ENCODE measurements around the gene PTBP1.

The PTBP1 gene

DNA sequence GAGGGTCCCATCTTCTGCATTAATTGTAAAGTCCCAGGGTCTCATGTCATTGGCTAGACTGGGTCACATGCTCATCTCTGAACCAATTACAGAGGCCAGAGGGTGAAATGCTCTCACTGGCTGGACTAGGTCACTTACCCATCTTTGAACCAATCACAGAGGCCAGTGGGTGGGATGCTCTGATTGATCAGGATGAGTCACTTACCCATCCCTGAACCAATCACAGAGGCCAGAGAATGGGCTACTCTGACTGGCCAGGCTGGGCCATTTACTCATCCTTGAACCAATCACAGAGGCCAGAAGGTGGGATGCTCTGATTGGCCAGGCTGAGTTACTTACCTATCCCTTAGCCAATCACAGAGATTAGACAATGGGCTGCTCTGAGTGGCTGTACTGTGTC lies 41.0 kb upstream of the PTBP1 start:
- H3K18ac ChIP-seq (ENCODE audit: low read length), result no peak overlapping the region
- H3K14ac ChIP-seq (ENCODE audit: low read length), result no peak overlapping the region
- H3K4ac ChIP-seq (ENCODE audit: low read length), result no peak overlapping the region
- no peak overlapping the region for H3K23ac ChIP-seq (ENCODE audit: low read depth, low read length, poor library complexity)
- peaks cover 0 to 7% of the 10 kb centered on the region in 2 donors for H3K9me3 ChIP-seq (replicated peaks in 1 of 2; ENCODE audit: control insufficient read depth in 2 of 2, insufficient read depth in 1 of 2, low read depth in 1 of 2, low read length in 2 of 2)
- no peak overlapping the region for H2AK5ac ChIP-seq (ENCODE audit: low read depth, low read length)
- H3K79me1 ChIP-seq (ENCODE audit: low read depth, low read length), result no peaks in the 10 kb centered on the region
- peaks cover 2 to 3% of the 10 kb centered on the region in 2 donors for H3K4me1 ChIP-seq (ENCODE audit: control insufficient read depth in 2 of 2, insufficient read depth in 1 of 2, low read depth in 1 of 2, low read length in 2 of 2)
- no peak for DNase-seq (ENCODE audit: low spot score)
- H3K36me3 ChIP-seq (replicated peaks in 1 of 2; ENCODE audit: control insufficient read depth in 2 of 2, insufficient read depth in 2 of 2, low read length in 2 of 2), result no peaks in the 10 kb centered on the region
- no peak overlapping the region for H4K8ac ChIP-seq (ENCODE audit: low read depth, low read length)
- no peak overlapping the region for H3K4me2 ChIP-seq (ENCODE audit: insufficient read depth, low read length, poor library complexity, severe bottlenecking)
- no peak overlapping the region for H2BK120ac ChIP-seq (ENCODE audit: low read depth, low read length)
- H3K27ac ChIP-seq (replicated peaks; ENCODE audit: low read length), result no peak overlapping the region
- no peak overlapping the region for H2BK12ac ChIP-seq (ENCODE audit: low read length)
- H2AFZ ChIP-seq (ENCODE audit: low read length), result no peak overlapping the region
- H2BK15ac ChIP-seq (ENCODE audit: low read length), result no peak overlapping the region
- no peak overlapping the region for H3K4me3 ChIP-seq (ENCODE audit: low read length in 2 of 2)
- no peak overlapping the region for H2BK5ac ChIP-seq (ENCODE audit: low read length)
- H3K27me3 ChIP-seq (ENCODE audit: control insufficient read depth in 3 of 3, insufficient read depth in 3 of 3, low read depth in 1 of 3, low read length in 3 of 3), result no peaks in the 10 kb centered on the region
- no peak overlapping the region for H3K9ac ChIP-seq (ENCODE audit: low read depth, low read length, poor library complexity)
- no peak overlapping the region for H4K91ac ChIP-seq (ENCODE audit: low read depth, low read length, poor library complexity)

DNA sequence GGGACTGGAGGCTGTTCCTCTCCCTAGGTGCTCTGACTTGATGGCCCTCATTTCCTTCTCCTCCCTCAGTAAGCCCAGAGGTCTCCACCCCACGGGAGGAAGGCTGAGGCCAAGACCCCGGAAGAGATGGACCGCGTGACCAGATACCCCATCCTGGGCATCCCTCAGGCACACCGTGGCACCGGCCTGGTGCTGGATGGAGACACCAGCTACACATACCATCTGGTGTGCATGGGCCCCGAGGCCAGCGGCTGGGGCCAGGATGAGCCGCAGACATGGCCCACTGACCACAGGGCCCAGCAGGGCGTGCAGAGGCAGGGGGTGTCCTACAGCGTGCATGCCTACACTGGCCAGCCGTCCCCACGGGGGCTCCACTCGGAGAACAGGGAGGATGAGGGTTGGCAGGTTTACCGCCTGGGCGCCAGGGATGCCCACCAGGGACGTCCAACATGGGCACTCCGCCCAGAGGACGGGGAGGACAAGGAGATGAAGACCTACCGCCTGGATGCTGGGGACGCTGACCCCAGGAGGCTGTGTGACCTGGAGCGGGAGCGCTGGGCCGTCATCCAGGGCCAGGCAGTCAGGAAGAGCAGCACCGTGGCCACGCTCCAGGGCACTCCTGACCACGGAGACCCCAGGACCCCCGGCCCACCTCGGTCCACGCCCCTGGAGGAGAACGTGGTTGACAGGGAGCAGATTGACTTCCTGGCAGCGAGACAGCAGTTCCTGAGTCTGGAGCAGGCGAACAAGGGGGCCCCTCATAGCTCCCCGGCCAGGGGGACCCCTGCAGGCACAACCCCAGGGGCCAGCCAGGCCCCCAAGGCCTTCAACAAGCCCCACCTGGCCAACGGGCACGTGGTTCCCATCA lies 40.2 kb upstream of the PTBP1 start:
- Histone ChIP-seq H3K4me2 (ENCODE audit: insufficient read depth, low read length, poor library complexity, severe bottlenecking) (no peak overlapping the region), H2BK5ac (ENCODE audit: low read length) (no peak overlapping the region), H3K4ac (ENCODE audit: low read length) (no peak overlapping the region), H3K18ac (ENCODE audit: low read length) (peak overlapping the region; percentile 57), H3K36me3 (replicated peaks in 1 of 2; ENCODE audit: control insufficient read depth in 2 of 2, insufficient read depth in 2 of 2, low read length in 2 of 2) (no peaks in the 10 kb centered on the region), H4K8ac (ENCODE audit: low read depth, low read length) (no peak overlapping the region), H2BK120ac (ENCODE audit: low read depth, low read length) (no peak overlapping the region), H3K27me3 (ENCODE audit: control insufficient read depth in 3 of 3, insufficient read depth in 3 of 3, low read depth in 1 of 3, low read length in 3 of 3) (no peaks in the 10 kb centered on the region), H3K9me3 (replicated peaks in 1 of 2; ENCODE audit: control insufficient read depth in 2 of 2, insufficient read depth in 1 of 2, low read depth in 1 of 2, low read length in 2 of 2) (peaks cover 0 to 7% of the 10 kb centered on the region in 2 donors), H3K23ac (ENCODE audit: low read depth, low read length, poor library complexity) (peak overlapping the region; percentile 65), H2BK12ac (ENCODE audit: low read length) (no peak overlapping the region), H3K9ac (ENCODE audit: low read depth, low read length, poor library complexity) (no peak overlapping the region), H3K79me1 (ENCODE audit: low read depth, low read length) (no peaks in the 10 kb centered on the region), H2AFZ (ENCODE audit: low read length) (no peak overlapping the region), H3K14ac (ENCODE audit: low read length) (no peak overlapping the region), H2BK15ac (ENCODE audit: low read length) (peak overlapping the region; percentile 81), H3K4me1 (ENCODE audit: control insufficient read depth in 2 of 2, insufficient read depth in 1 of 2, low read depth in 1 of 2, low read length in 2 of 2) (peaks cover 2 to 3% of the 10 kb centered on the region in 2 donors), H3K27ac (replicated peaks; ENCODE audit: low read length) (no peak overlapping the region), H4K91ac (ENCODE audit: low read depth, low read length, poor library complexity) (no peak overlapping the region), H3K4me3 (ENCODE audit: low read length in 2 of 2) (peak overlapping the region in 1 of 2 donors; percentile 33), H2AK5ac (ENCODE audit: low read depth, low read length) (peak overlapping the region; percentile 88)
- no peak for DNase-seq (ENCODE audit: low spot score)
- whole genome bisulfite sequencing, 2 donors (ENCODE audit: extremely low coverage in 2 of 2, insufficient read length in 2 of 2, insufficient replicate concordance in 1 of 2), result no CpG with 5 or more reads among the region's 36 CpGs

DNA sequence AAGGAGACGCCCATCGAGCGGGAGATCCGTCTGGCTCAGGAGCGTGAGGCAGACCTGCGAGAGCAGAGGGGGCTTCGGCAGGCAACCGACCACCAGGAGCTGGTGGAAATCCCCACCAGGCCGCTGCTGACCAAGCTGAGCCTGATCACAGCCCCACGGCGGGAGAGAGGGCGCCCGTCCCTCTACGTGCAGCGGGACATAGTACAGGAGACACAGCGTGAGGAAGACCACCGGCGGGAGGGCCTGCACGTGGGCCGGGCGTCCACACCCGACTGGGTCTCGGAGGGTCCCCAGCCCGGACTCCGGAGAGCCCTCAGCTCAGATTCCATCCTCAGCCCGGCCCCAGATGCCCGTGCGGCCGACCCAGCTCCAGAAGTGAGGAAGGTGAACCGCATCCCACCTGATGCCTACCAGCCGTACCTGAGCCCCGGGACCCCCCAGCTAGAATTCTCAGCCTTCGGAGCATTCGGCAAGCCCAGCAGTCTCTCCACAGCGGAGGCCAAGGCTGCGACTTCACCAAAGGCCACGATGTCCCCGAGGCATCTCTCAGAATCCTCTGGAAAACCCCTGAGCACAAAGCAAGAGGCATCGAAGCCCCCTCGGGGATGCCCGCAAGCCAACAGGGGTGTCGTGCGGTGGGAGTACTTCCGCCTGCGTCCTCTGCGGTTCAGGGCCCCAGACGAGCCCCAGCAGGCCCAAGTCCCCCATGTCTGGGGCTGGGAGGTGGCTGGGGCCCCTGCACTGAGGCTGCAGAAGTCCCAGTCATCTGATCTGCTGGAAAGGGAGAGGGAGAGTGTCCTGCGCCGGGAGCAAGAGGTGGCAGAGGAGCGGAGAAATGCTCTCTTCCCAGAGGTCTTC lies 39.2 kb upstream of the PTBP1 start:
- Histone ChIP-seq H3K4me2 (ENCODE audit: insufficient read depth, low read length, poor library complexity, severe bottlenecking) (no peak overlapping the region), H3K23ac (ENCODE audit: low read depth, low read length, poor library complexity) (no peak overlapping the region), H2BK15ac (ENCODE audit: low read length) (peak overlapping the region; percentile 81), H4K91ac (ENCODE audit: low read depth, low read length, poor library complexity) (no peak overlapping the region), H2BK5ac (ENCODE audit: low read length) (no peak overlapping the region), H3K4ac (ENCODE audit: low read length) (no peak overlapping the region), H3K14ac (ENCODE audit: low read length) (no peak overlapping the region), H3K9me3 (replicated peaks in 1 of 2; ENCODE audit: control insufficient read depth in 2 of 2, insufficient read depth in 1 of 2, low read depth in 1 of 2, low read length in 2 of 2) (peaks cover 0 to 7% of the 10 kb centered on the region in 2 donors), H4K8ac (ENCODE audit: low read depth, low read length) (no peak overlapping the region), H3K9ac (ENCODE audit: low read depth, low read length, poor library complexity) (no peak overlapping the region), H3K36me3 (replicated peaks in 1 of 2; ENCODE audit: control insufficient read depth in 2 of 2, insufficient read depth in 2 of 2, low read length in 2 of 2) (no peaks in the 10 kb centered on the region), H2BK12ac (ENCODE audit: low read length) (no peak overlapping the region), H3K4me3 (ENCODE audit: low read length in 2 of 2) (no peak overlapping the region), H3K18ac (ENCODE audit: low read length) (no peak overlapping the region), H3K79me1 (ENCODE audit: low read depth, low read length) (no peaks in the 10 kb centered on the region), H3K27ac (replicated peaks; ENCODE audit: low read length) (no peak overlapping the region), H2AFZ (ENCODE audit: low read length) (no peak overlapping the region), H3K4me1 (ENCODE audit: control insufficient read depth in 2 of 2, insufficient read depth in 1 of 2, low read depth in 1 of 2, low read length in 2 of 2) (peaks cover 0 to 1% of the 10 kb centered on the region in 2 donors), H2AK5ac (ENCODE audit: low read depth, low read length) (no peak overlapping the region), H2BK120ac (ENCODE audit: low read depth, low read length) (no peak overlapping the region), H3K27me3 (ENCODE audit: control insufficient read depth in 3 of 3, insufficient read depth in 3 of 3, low read depth in 1 of 3, low read length in 3 of 3) (no peaks in the 10 kb centered on the region)
- no peak for DNase-seq (ENCODE audit: low spot score)
- no CpG with 5 or more reads among the region's 50 CpGs for WGBS, 2 donors (ENCODE audit: extremely low coverage in 2 of 2, insufficient read length in 2 of 2, insufficient replicate concordance in 1 of 2)

DNA sequence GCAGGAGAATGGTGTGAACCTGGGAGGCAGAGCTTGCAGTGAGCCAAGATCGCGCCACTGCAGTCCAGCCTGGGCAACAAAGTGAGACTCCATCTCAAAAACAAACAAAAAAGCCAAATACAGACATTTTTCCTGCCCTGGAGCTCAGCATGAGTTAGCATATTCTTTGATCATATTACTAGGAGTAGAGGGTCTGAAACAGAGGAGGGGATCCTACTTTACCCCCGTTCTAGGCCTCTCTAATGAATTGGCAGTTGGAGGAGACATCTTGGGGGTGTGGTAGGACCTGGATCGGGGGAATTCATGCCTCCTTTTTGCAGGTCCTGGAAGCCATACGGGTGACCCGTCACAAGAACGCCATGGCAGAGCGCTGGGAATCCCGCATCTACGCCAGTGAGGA lies 34.1 kb upstream of the PTBP1 start:
- peaks cover 0 to 5% of the 10 kb centered on the region in 2 donors for H3K9me3 ChIP-seq (replicated peaks in 1 of 2; ENCODE audit: control insufficient read depth in 2 of 2, insufficient read depth in 1 of 2, low read depth in 1 of 2, low read length in 2 of 2)
- no peaks in the 10 kb centered on the region for H3K27me3 ChIP-seq (ENCODE audit: control insufficient read depth in 3 of 3, insufficient read depth in 3 of 3, low read depth in 1 of 3, low read length in 3 of 3)
- H2AFZ ChIP-seq (ENCODE audit: low read length), result no peak overlapping the region
- no peak overlapping the region for H3K9ac ChIP-seq (ENCODE audit: low read depth, low read length, poor library complexity)
- no peaks in the 10 kb centered on the region for H3K4me1 ChIP-seq (ENCODE audit: control insufficient read depth in 2 of 2, insufficient read depth in 1 of 2, low read depth in 1 of 2, low read length in 2 of 2)
- H3K14ac ChIP-seq (ENCODE audit: low read length), result no peak overlapping the region
- no peak overlapping the region for H3K4ac ChIP-seq (ENCODE audit: low read length)
- no peak overlapping the region for H3K18ac ChIP-seq (ENCODE audit: low read length)
- H3K4me2 ChIP-seq (ENCODE audit: insufficient read depth, low read length, poor library complexity, severe bottlenecking), result no peak overlapping the region
- no peak overlapping the region for H3K23ac ChIP-seq (ENCODE audit: low read depth, low read length, poor library complexity)
- H3K27ac ChIP-seq (replicated peaks; ENCODE audit: low read length), result no peak overlapping the region
- H2BK5ac ChIP-seq (ENCODE audit: low read length), result no peak overlapping the region
- no peak overlapping the region for H2BK12ac ChIP-seq (ENCODE audit: low read length)
- H3K79me1 ChIP-seq (ENCODE audit: low read depth, low read length), result peaks cover 2% of the 10 kb centered on the region
- no peak for DNase-seq (ENCODE audit: low spot score)
- no peak overlapping the region for H2BK120ac ChIP-seq (ENCODE audit: low read depth, low read length)
- no peak overlapping the region for H2BK15ac ChIP-seq (ENCODE audit: low read length)
- H3K36me3 ChIP-seq (replicated peaks in 1 of 2; ENCODE audit: control insufficient read depth in 2 of 2, insufficient read depth in 2 of 2, low read length in 2 of 2), result no peaks in the 10 kb centered on the region
- H2AK5ac ChIP-seq (ENCODE audit: low read depth, low read length), result no peak overlapping the region
- H3K4me3 ChIP-seq (ENCODE audit: low read length in 2 of 2), result no peak overlapping the region
- no peak overlapping the region for H4K91ac ChIP-seq (ENCODE audit: low read depth, low read length, poor library complexity)
- no peak overlapping the region for H4K8ac ChIP-seq (ENCODE audit: low read depth, low read length)
- WGBS, 2 donors (ENCODE audit: extremely low coverage in 2 of 2, insufficient read length in 2 of 2, insufficient replicate concordance in 1 of 2), result no CpG with 5 or more reads among the region's 10 CpGs
